HCT116 (cell line): ENCODE measurements around the gene ASPA. TPM values are rescaled to one million over a fixed set of nuclear protein-coding genes. Genes with fewer than 3 reads are reported as not detected.

Experiments used
- ATAC-seq: fragments of 200-7000 bp; cut with Tn5 transposase; 2 replicates; pipeline ENCODE4 v1.9.1; 2020; ENCODE audit warnings: mild to moderate bottlenecking, moderate library complexity
- BruUV-seq: library from RNA; stranded (reverse); fragments of 400-500 nt; replicated peaks from 2 replicates; lab custom pipeline; 2021; lab: Mats Ljungman, UMichigan
- CTCF ChIA-PET: fragments of 300-600 bp; sonication (Branson Sonifier 250); formaldehyde crosslinking; loops from one replicate; lab custom pipeline; 2021; ENCODE audit warnings: antibody characterized with exemption; lab: Charles Lee
- POLR2A ChIA-PET: fragments of 300-600, 350-600 bp; sonication (Branson Sonifier 250); formaldehyde crosslinking; loops from one replicate; lab custom pipeline; 2021; ENCODE audit warnings: antibody characterized with exemption; lab: Charles Lee
- RAD21 ChIA-PET, 2 experiments: fragments of 300-600 bp; sonication (Branson Sonifier 250); formaldehyde crosslinking; loops; one replicate each; lab custom pipeline; 2023; ENCODE audit warnings: low total read pairs in 2 of 2; ENCODE audit not compliant: uncharacterized antibody in 2 of 2, unreplicated experiment in 2 of 2, low non-redundant PET in 1 of 2; lab: Charles Lee
- DNase-seq: peaks from one replicate; pipeline ENCODE4 v3.0.0-alpha.2; 2010; ENCODE audit warnings: low read depth, low spot score
- H2AFZ ChIP-seq: fragments of 200-600 bp; shearing (Covaris generic), sonication (generic); 2 replicates; pipeline ENCODE4 v1.6.1; 2017; ENCODE audit warnings: low read depth, mixed run types, mixed read lengths, antibody characterized with exemption, low read length; ENCODE audit not compliant: poor library complexity, severe bottlenecking
- H3K27ac ChIP-seq: 2 replicates; pipeline ENCODE4 v1.5.1; 2012; ENCODE audit warnings: low read depth, low read length
- H3K27me3 ChIP-seq: fragments of 200-600 bp; sonication (generic); 2 replicates; pipeline ENCODE4 v1.6.1; 2016; ENCODE audit warnings: mixed run types, low read length, mixed read lengths; ENCODE audit not compliant: insufficient read depth
- H3K36me3 ChIP-seq, 2 experiments: fragments of 200-500 bp in 1 of 2; fragments of 200-600 bp in 1 of 2; sonication (Bioruptor generic) in 1 of 2; sonication (generic) in 1 of 2; 2 replicates each; pipeline versions ENCODE4 v1.5.1 to v1.6.1; 2014 to 2016; ENCODE audit warnings: low read length in 2 of 2, inconsistent platforms in 1 of 2, mixed read lengths in 1 of 2, mixed run types in 1 of 2; ENCODE audit not compliant: insufficient read depth in 2 of 2, control insufficient read depth in 1 of 2
- H3K4me1 ChIP-seq, 2 experiments: fragments of 200-600 bp in 1 of 2; sonication (generic) in 1 of 2; 2 replicates each; pipeline versions ENCODE4 v1.5.1 to v1.6.1; 2012 to 2017; ENCODE audit warnings: low read length in 2 of 2, inconsistent platforms in 1 of 2, mild to moderate bottlenecking in 1 of 2, mixed read lengths in 1 of 2, mixed run types in 1 of 2, moderate library complexity in 1 of 2; ENCODE audit not compliant: insufficient read depth in 2 of 2, control insufficient read depth in 1 of 2
- H3K4me2 ChIP-seq: fragments of 200-600 bp; sonication (generic); 2 replicates; pipeline ENCODE4 v1.6.1; 2017; ENCODE audit warnings: mixed run types, low read length, mixed read lengths
- H3K4me3 ChIP-seq, 2 experiments: fragments of 200-600 bp in 1 of 2; sonication (generic) in 1 of 2; replicated peaks in 1 of 2; 2 replicates each; pipeline ENCODE4 v1.5.1; 2011 to 2016; ENCODE audit warnings: low read length in 2 of 2, control low read depth in 1 of 2, low read depth in 1 of 2, mild to moderate bottlenecking in 1 of 2, mixed read lengths in 1 of 2, mixed run types in 1 of 2
- H3K79me2 ChIP-seq: fragments of 200-600 bp; sonication (generic); 2 replicates; pipeline ENCODE4 v1.6.1; 2017; ENCODE audit warnings: mild to moderate bottlenecking, mixed run types, low read length, moderate library complexity, mixed read lengths; ENCODE audit not compliant: insufficient read depth
- H3K9ac ChIP-seq: fragments of 200-600 bp; sonication (generic); 2 replicates; pipeline ENCODE4 v1.6.1; 2016; ENCODE audit warnings: low read length, mixed read lengths
- H3K9me2 ChIP-seq: fragments of 200-600 bp; sonication (generic), shearing (Covaris generic); 2 replicates; pipeline ENCODE4 v1.6.1; 2017; ENCODE audit warnings: mixed run types, mild to moderate bottlenecking, moderate library complexity; ENCODE audit not compliant: insufficient read depth
- H3K9me3 ChIP-seq, 2 experiments: fragments of 200-500 bp in 1 of 2; fragments of 200-600 bp in 1 of 2; sonication (Bioruptor generic) in 1 of 2; sonication (generic) in 1 of 2; 2 replicates each; pipeline ENCODE4 v1.6.1; 2014 to 2017; ENCODE audit warnings: low read length in 2 of 2, mixed read lengths in 2 of 2, inconsistent platforms in 1 of 2, low read depth in 1 of 2, mild to moderate bottlenecking in 1 of 2, mixed run types in 1 of 2, moderate library complexity in 1 of 2; ENCODE audit not compliant: control insufficient read depth in 1 of 2, insufficient read depth in 1 of 2
- H4K20me1 ChIP-seq: fragments of 200-600 bp; sonication (generic), shearing (Covaris generic); 2 replicates; pipeline ENCODE4 v1.6.1; 2017; ENCODE audit warnings: mixed run types, mild to moderate bottlenecking, moderate library complexity; ENCODE audit not compliant: insufficient read depth
- ATF3 ChIP-seq: IDR thresholded peaks from 2 replicates; pipeline ENCODE4 v1.6.1; 2012
- CBX3 ChIP-seq: IDR thresholded peaks from 2 replicates; pipeline ENCODE4 v1.6.1; 2012; ENCODE audit warnings: low read depth
- CEBPB ChIP-seq: IDR thresholded peaks from 2 replicates; pipeline ENCODE4 v1.6.1; 2012; ENCODE audit warnings: low read depth
- CTCF ChIP-seq, 3 experiments: fragments of 200-600 bp in 1 of 3; sonication (generic) in 1 of 3; IDR thresholded peaks in 2 of 3; conservative IDR thresholded peaks in 1 of 3; 2 replicates each; pipeline ENCODE4 v1.5.1; 2012 to 2017; ENCODE audit warnings: low read depth in 2 of 3, low read length in 2 of 3, antibody characterized with exemption in 1 of 3, borderline replicate concordance in 1 of 3, control low read depth in 1 of 3, mild to moderate bottlenecking in 1 of 3, mixed read lengths in 1 of 3, mixed run types in 1 of 3, moderate library complexity in 1 of 3; ENCODE audit not compliant: insufficient read depth in 1 of 3
- EGR1 ChIP-seq: IDR thresholded peaks from 2 replicates; pipeline ENCODE4 v1.6.1; 2012; ENCODE audit warnings: low read depth
- ELF1 ChIP-seq: IDR thresholded peaks from 2 replicates; pipeline ENCODE4 v1.6.1; 2012; ENCODE audit warnings: low read depth, borderline replicate concordance
- EZH2phosphoT487 ChIP-seq: fragments of 200-600 bp; IDR thresholded peaks from 2 replicates; pipeline ENCODE4 v1.6.1; 2018; ENCODE audit warnings: antibody characterized with exemption, borderline replicate concordance
- FOSL1 ChIP-seq: IDR thresholded peaks from 2 replicates; pipeline ENCODE4 v1.6.1; 2012; ENCODE audit warnings: low read depth
- MAX ChIP-seq: IDR thresholded peaks from 2 replicates; pipeline ENCODE4 v1.6.1; 2012
- POLR2AphosphoS5 ChIP-seq: IDR thresholded peaks from 2 replicates; pipeline ENCODE4 v1.6.1; 2011; ENCODE audit warnings: mild to moderate bottlenecking, low read depth, low read length, moderate library complexity
- RAD21 ChIP-seq: IDR thresholded peaks from 2 replicates; pipeline ENCODE4 v1.6.1; 2012; ENCODE audit warnings: low read depth, mild to moderate bottlenecking
- REST ChIP-seq: IDR thresholded peaks from 2 replicates; pipeline ENCODE4 v1.6.1; 2012; ENCODE audit warnings: low read depth
- SIN3A ChIP-seq: IDR thresholded peaks from 2 replicates; pipeline ENCODE4 v1.6.1; 2012; ENCODE audit warnings: low read depth
- SRF ChIP-seq: IDR thresholded peaks from 2 replicates; pipeline ENCODE4 v1.6.1; 2012; ENCODE audit warnings: low read depth
- TCF7L2 ChIP-seq: IDR thresholded peaks from 2 replicates; pipeline ENCODE4 v1.7.0; 2011; ENCODE audit warnings: borderline replicate concordance, inconsistent platforms; ENCODE audit not compliant: insufficient read depth, insufficient read length; ENCODE audit errors: extremely low read depth
- YY1 ChIP-seq: IDR thresholded peaks from 2 replicates; pipeline ENCODE4 v1.6.1; 2011; ENCODE audit warnings: low read length, low read depth, moderate library complexity, mild to moderate bottlenecking; ENCODE audit not compliant: insufficient replicate concordance; ENCODE audit errors: extremely low read depth
- ZBTB33 ChIP-seq: IDR thresholded peaks from 2 replicates; pipeline ENCODE4 v1.6.1; 2011; ENCODE audit warnings: mild to moderate bottlenecking, low read length, moderate library complexity; ENCODE audit not compliant: insufficient replicate concordance; ENCODE audit errors: extremely low read depth
- ZNF274 ChIP-seq: fragments of 200-500 bp; sonication (Bioruptor generic); IDR thresholded peaks from 2 replicates; pipeline ENCODE4 v1.6.1; 2014; ENCODE audit warnings: mild to moderate bottlenecking, low read depth, low read length, inconsistent platforms
- intact Hi-C: fragments of 100-400 bp; cut with micrococcal nuclease; formaldehyde crosslinking; loops from 2 replicates; pipeline ENCODE4 v1.10.0; 2022
- total RNA-seq: library from RNA; stranded (reverse); gene quantifications from one replicate; pipeline ENCODE4 v1.2.1, GENCODE V29; 2021; ENCODE audit not compliant: unreplicated experiment

Gene ASPA
- total RNA-seq, 1 experiment from 2014 or later = not detected

- TF ChIP-seq MAX (no peak), CEBPB (no peak), ZNF274 (no peak), CTCF (IDR thresholded peaks at IDR 0.05 in 2 of 3, conservative IDR thresholded peaks at IDR 0.05 in 1 of 3; ENCODE audit: borderline replicate concordance in 1 of 3, insufficient read depth in 1 of 3, low read depth in 2 of 3, low read length in 2 of 3) (no peak), EGR1 (no peak), ELF1 (no peak), RAD21 (no peak), TCF7L2 (no peak)
- TF ChIP-seq, all 23 proteins: peak for 0
Observed at GRCh38 chr17:3506054-3506453, 30.3 kb downstream of the ASPA start (continued).

GRCh38 chr17:3507071-3507470 is 31.3 kb downstream of the ASPA start:
- H2AFZ ChIP-seq = no peak overlapping the region
- ChIA-PET CTCF (no interaction called here), POLR2A (no interaction called here), RAD21 (no interaction called here)
- peaks cover 7% of the 10 kb centered on the region; the same call in 1 of the 2 replicates for H3K27me3 ChIP-seq
- intact Hi-C loops = no loop called here
- H3K79me2 ChIP-seq = no peaks in the 10 kb centered on the region
- H3K36me3 ChIP-seq = no peaks in the 10 kb centered on the region
- no peaks in the 10 kb centered on the region for H3K9me3 ChIP-seq
- no TSS peak for BruUV-seq
- H3K9ac ChIP-seq = no peak overlapping the region
- no peaks in the 10 kb centered on the region for H3K9me2 ChIP-seq
- DNase-seq (no peak), ATAC-seq (no peak)
- H3K4me2 ChIP-seq = no peak overlapping the region
- no peak overlapping the region for H3K27ac ChIP-seq
- no peaks in the 10 kb centered on the region for H4K20me1 ChIP-seq
- no peaks in the 10 kb centered on the region for H3K4me1 ChIP-seq
- H3K4me3 ChIP-seq = no peak overlapping the region
- no peak for TF ChIP-seq EZH2phosphoT487
- no peak for TF ChIP-seq RAD21
- no peak for TF ChIP-seq MAX
- no peak for TF ChIP-seq SRF
- no peak for TF ChIP-seq ATF3
- no peak for TF ChIP-seq CBX3
- no peak for TF ChIP-seq FOSL1
- TF ChIP-seq POLR2AphosphoS5 = no peak
- TF ChIP-seq CEBPB = no peak
- no peak for TF ChIP-seq REST
- no peak for TF ChIP-seq EGR1
- TF ChIP-seq ZBTB33 = no peak
- no peak for TF ChIP-seq YY1
- no peak for TF ChIP-seq SIN3A
